GM12878 (cell line): ENCODE results near the gene MFNG. TPM values are rescaled to one million over a fixed set of nuclear protein-coding genes. Genes with fewer than 3 reads are reported as not detected.

Experiments
- ATAC-seq: fragments of 200-7000 bp; cut with Tn5 transposase; 3 replicates; pipeline ENCODE4 v1.9.1; 2020; ENCODE audit warnings: mild to moderate bottlenecking, moderate library complexity
- BruUV-seq: library from RNA; stranded (reverse); fragments of 400-500 nt; replicated peaks from 2 replicates; lab custom pipeline; 2021; lab: Mats Ljungman, UMichigan
- CTCF ChIA-PET: fragments of 300-600 bp; sonication (Branson Sonifier 250); formaldehyde crosslinking; extraction: SDS; loops from one replicate; lab custom pipeline; 2021; ENCODE audit warnings: inconsistent platforms; lab: Yijun Ruan, JAX
- POLR2A ChIA-PET: fragments of 350-600 bp; formaldehyde crosslinking; extraction: SDS; loops from one replicate; lab custom pipeline; 2021; ENCODE audit warnings: inconsistent platforms; lab: Charles Lee
- RAD21 ChIA-PET: fragments of 300-600 bp; sonication (Branson Sonifier 250); formaldehyde crosslinking; loops from one replicate; lab custom pipeline; 2023; ENCODE audit warnings: antibody characterized with exemption; ENCODE audit not compliant: unreplicated experiment; lab: Charles Lee
- SMC1A ChIA-PET: fragments of 300-600 bp; sonication (Branson Sonifier 250); formaldehyde crosslinking; loops from one replicate; lab custom pipeline; 2023; ENCODE audit not compliant: unreplicated experiment, uncharacterized antibody; lab: Charles Lee
- DNase-seq: peaks from one replicate; pipeline ENCODE4 v3.0.0-alpha.2; 2011; ENCODE audit warnings: low read depth, low spot score
- FAIRE-seq: peaks from 3 replicates; lab custom pipeline; 2011; peaks lifted over from hg19 to GRCh38; lab: Jason Lieb, UNC
- H2AFZ ChIP-seq: 2 replicates; pipeline ENCODE4 v1.6.0; 2011; ENCODE audit warnings: low read depth, low read length, control low read depth; ENCODE audit not compliant: control insufficient read depth
- H3K27ac ChIP-seq: 2 replicates; pipeline ENCODE4 v1.5.1; 2011; ENCODE audit warnings: control low read depth; ENCODE audit not compliant: control insufficient read depth, insufficient read depth
- H3K27me3 ChIP-seq, 2 experiments: replicated peaks in 1 of 2; 2 replicates each; pipeline versions ENCODE4 v1.6.0 to v1.6.1; 2011; ENCODE audit warnings: low read length in 1 of 2; ENCODE audit not compliant: control insufficient read depth in 2 of 2, insufficient read depth in 2 of 2
- H3K36me3 ChIP-seq, 2 experiments: 2 replicates each; pipeline ENCODE4 v1.5.1; 2011; ENCODE audit warnings: low read length in 1 of 2; ENCODE audit not compliant: control insufficient read depth in 2 of 2, insufficient read depth in 2 of 2
- H3K4me1 ChIP-seq: 2 replicates; pipeline ENCODE4 v1.6.1; 2011; ENCODE audit warnings: mild to moderate bottlenecking, low read length, moderate library complexity, mixed read lengths; ENCODE audit not compliant: control insufficient read depth, insufficient read depth
- H3K4me2 ChIP-seq: 2 replicates; pipeline ENCODE4 v1.6.0; 2011; ENCODE audit warnings: control low read depth; ENCODE audit not compliant: control insufficient read depth, insufficient read depth
- H3K4me3 ChIP-seq: fragments of 200-600 bp; sonication (generic); 2 replicates; pipeline ENCODE4 v1.5.1; 2016
- H3K79me2 ChIP-seq: 2 replicates; pipeline ENCODE4 v1.6.0; 2011; ENCODE audit warnings: low read length; ENCODE audit not compliant: control insufficient read depth, insufficient read depth
- H3K9ac ChIP-seq: 2 replicates; pipeline ENCODE4 v1.8.0; 2011; ENCODE audit warnings: low read length, control low read depth, mixed read lengths; ENCODE audit not compliant: control insufficient read depth, insufficient read depth
- H3K9me3 ChIP-seq: replicated peaks from 3 replicates; pipeline ENCODE4 v1.5.1; 2011; ENCODE audit warnings: mild to moderate bottlenecking, low read length; ENCODE audit not compliant: control insufficient read depth, insufficient read depth
- H4K20me1 ChIP-seq: 2 replicates; pipeline ENCODE4 v1.6.0; 2011; ENCODE audit not compliant: control insufficient read depth, insufficient read depth
- CHD2 ChIP-seq: IDR thresholded peaks from 2 replicates; pipeline ENCODE4 v1.6.1; 2011; ENCODE audit warnings: low read depth, low read length, improper control_type of control experiment, borderline replicate concordance
- CHD4 ChIP-seq: fragments of 200-600 bp; sonication (generic); IDR thresholded peaks from 2 replicates; pipeline ENCODE4 v1.6.1; 2016; ENCODE audit warnings: mild to moderate bottlenecking
- CREB1 ChIP-seq: IDR thresholded peaks from 2 replicates; pipeline ENCODE4 v1.6.1; 2012; ENCODE audit warnings: low read depth, mild to moderate bottlenecking, inconsistent platforms
- CREM ChIP-seq: IDR thresholded peaks from 2 replicates; pipeline ENCODE4 v1.6.1; 2014; ENCODE audit warnings: antibody characterized with exemption, low read depth
- ETV6 ChIP-seq, 2 experiments: fragments of 450-650 bp in 1 of 2; IDR thresholded peaks in 1 of 2; conservative IDR thresholded peaks in 1 of 2; 2 replicates each; pipeline ENCODE4 v1.6.1; 2014; ENCODE audit warnings: antibody characterized with exemption in 1 of 2, borderline replicate concordance in 1 of 2, low read depth in 1 of 2, mild to moderate bottlenecking in 1 of 2, moderate library complexity in 1 of 2
- KLF5 ChIP-seq: fragments of 450-650 bp; IDR thresholded peaks from 2 replicates; pipeline ENCODE4 v1.6.1; 2014; ENCODE audit warnings: mild to moderate bottlenecking; ENCODE audit not compliant: partially characterized antibody
- RUNX3 ChIP-seq: IDR thresholded peaks from 2 replicates; pipeline ENCODE4 v1.6.1; 2012; ENCODE audit warnings: low read length, inconsistent platforms
- SP1 ChIP-seq: IDR thresholded peaks from one replicate; pipeline ENCODE4 v1.6.1; 2011; ENCODE audit warnings: low read depth, low read length
- ZBED1 ChIP-seq: IDR thresholded peaks from 2 replicates; pipeline ENCODE4 v1.6.1; 2016; ENCODE audit warnings: borderline replicate concordance
- WGBS: methylation state at CpG from one replicate; pipeline ENCODE4 v1.1.6; 2016; ENCODE audit warnings: low lambda C conversion rate; ENCODE audit not compliant: insufficient replicate concordance, insufficient coverage; ENCODE audit errors: missing lambda C conversion rate; 5-methylcytosine and 5-hydroxymethylcytosine counted together
- in situ Hi-C: fragments of 300-500 bp; cut with MboI; formaldehyde crosslinking; loops from 9 replicates; pipeline ENCODE4 v1.14.3; 2018; ENCODE audit warnings: mixed read lengths
- intact Hi-C: fragments of 100-400 bp; cut with micrococcal nuclease; formaldehyde crosslinking; loops from one replicate; pipeline ENCODE4 v1.14.2; 2022; ENCODE audit not compliant: unreplicated experiment
- polyA plus RNA-seq, 11 experiments: library from polyadenylated mRNA; depleted of rRNA in 4 of 11; unstranded in 6 of 11; stranded (reverse) in 5 of 11; fragments of >200 nt; fragmentation: Nextera tagmentation in 4 of 11; fragmentation: Illumina TruSeq in 1 of 11; extraction: Ambion mirVana in 4 of 11; extraction: Trizol in 1 of 11; gene quantifications; 1 replicate in 1 of 11; 2 replicates in 10 of 11; pipeline versions ENCODE4 v1.2.1 to v1.2.3, GENCODE V29; 2011 to 2016; ENCODE audit warnings: inconsistent platforms in 2 of 11, missing spikeins in 2 of 11, low read depth in 1 of 11
- total RNA-seq, 4 experiments: library from RNA; depleted of rRNA in 3 of 4; stranded (reverse); fragments of >200 nt in 3 of 4; fragmentation: Illumina TruSeq in 1 of 4; extraction: Trizol in 1 of 4; gene quantifications; 2 replicates each; pipeline versions ENCODE4 v1.2.1 to v1.2.3, GENCODE V29; 2013 to 2021
- TF ChIP-seq, protein P1 (sequence below): fragments of 450-650 bp; formaldehyde crosslinking; IDR thresholded peaks from 2 replicates; pipeline ENCODE4 v1.5.0; 2022; ENCODE audit warnings: mild to moderate bottlenecking, missing genetic modification characterization
- TF ChIP-seq, protein P2 (sequence below): fragments of 450-650 bp; conservative IDR thresholded peaks from 2 replicates; pipeline ENCODE4 v1.6.1; 2017; ENCODE audit warnings: mild to moderate bottlenecking, moderate library complexity

The MFNG gene
- total and polyA plus RNA-seq, 10 of the 15 experiments (the other 5 are each of a cell fraction or from before 2014, with no cell fraction given): 11.5 to 117 (median 68.5) TPM

DNA sequence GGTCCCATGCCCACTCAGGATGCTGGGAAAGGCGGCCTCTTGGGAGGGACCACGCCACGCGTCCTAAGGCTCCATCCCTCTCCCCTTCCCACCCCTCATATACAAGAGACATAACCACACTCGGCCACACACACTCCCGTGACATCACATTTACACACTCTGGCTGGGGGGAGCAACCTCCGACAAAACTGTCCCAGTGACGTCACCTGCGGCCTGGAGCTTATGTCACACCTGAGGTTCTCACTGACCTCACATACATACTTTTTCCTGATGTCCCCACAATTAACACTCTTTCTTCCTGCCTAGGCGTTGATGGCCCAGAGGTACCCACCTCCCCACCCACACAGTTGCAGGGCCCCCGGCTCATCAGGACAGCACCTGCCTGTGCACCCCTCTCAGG lies 60.8 kb downstream of the MFNG start:
- in situ Hi-C loops (no loop called here), intact Hi-C loops (no loop called here)
- no peaks in the 10 kb centered on the region for H3K4me1 ChIP-seq
- WGBS: 27% methylated on average over 11 of the region's 11 CpGs
- no peak overlapping the region for H3K4me3 ChIP-seq
- ChIA-PET CTCF (interaction anchor here (1.0 to 1.3 kb wide), 3 partner anchors 107 to 109 kb away, joined by 3 to 5 read pairs (median 3); no protein-coding TSS in a partner anchor), SMC1A (no interaction called here), POLR2A (no interaction called here), RAD21 (no interaction called here)
- no peak overlapping the region for H3K9ac ChIP-seq
- H3K4me2 ChIP-seq: no peak overlapping the region
- TF ChIP-seq CREB1 (peak; percentile 49; the same call in 1 of the 2 replicates), CREM (0 out of 2 replicates have a peak, but pooled peaks have one; percentile 38), ZBED1 (no peak)
- BruUV-seq: no TSS peak
- H3K27me3 ChIP-seq: peaks cover 14 to 23% of the 10 kb centered on the region in 2 experiments
- DNase-seq: no peak
- H3K27ac ChIP-seq: no peak overlapping the region
- no peak for FAIRE-seq
- H3K79me2 ChIP-seq: no peaks in the 10 kb centered on the region
- H4K20me1 ChIP-seq: no peaks in the 10 kb centered on the region
- H3K36me3 ChIP-seq: no peaks in the 10 kb centered on the region
- H3K9me3 ChIP-seq: no peaks in the 10 kb centered on the region
- no peak for ATAC-seq
- no peak overlapping the region for H2AFZ ChIP-seq

- H3K27ac ChIP-seq: no peak overlapping the region
- DNase-seq (no peak), FAIRE-seq (no peak), ATAC-seq (no peak)
- no peak overlapping the region for H3K9ac ChIP-seq
- H3K4me1 ChIP-seq: no peaks in the 10 kb centered on the region
- no TSS peak for BruUV-seq
- intact Hi-C loops: no loop called here
- peaks cover 15 to 20% of the 10 kb centered on the region in 2 experiments for H3K27me3 ChIP-seq
- no peaks in the 10 kb centered on the region for H3K9me3 ChIP-seq
- ChIA-PET SMC1A (no interaction called here), RAD21 (no interaction called here), CTCF (interaction anchor here (1.0 kb wide), 2 partner anchors 81 to 164 kb away, joined by 3 read pairs; no protein-coding TSS in a partner anchor), POLR2A (no interaction called here)
- no peak overlapping the region for H3K4me3 ChIP-seq
- no peaks in the 10 kb centered on the region for H3K79me2 ChIP-seq
- no peaks in the 10 kb centered on the region for H4K20me1 ChIP-seq
- no peak overlapping the region for H2AFZ ChIP-seq
- WGBS: 35% methylated on average over 8 of the region's 8 CpGs
- in situ Hi-C loops: no loop called here
- no peaks in the 10 kb centered on the region for H3K36me3 ChIP-seq
- H3K4me2 ChIP-seq: no peak overlapping the region
- TF ChIP-seq ETV6 (conservative IDR thresholded peaks at IDR 0.05 in 1 of 2, IDR thresholded peaks at IDR 0.05 in 1 of 2; ENCODE audit: borderline replicate concordance in 1 of 2, low read depth in 1 of 2) (no peak), CHD2 (no peak), KLF5 (no peak), SP1 (no peak), CHD4 (no peak), RUNX3 (no peak)
- TF ChIP-seq, protein P1, sequence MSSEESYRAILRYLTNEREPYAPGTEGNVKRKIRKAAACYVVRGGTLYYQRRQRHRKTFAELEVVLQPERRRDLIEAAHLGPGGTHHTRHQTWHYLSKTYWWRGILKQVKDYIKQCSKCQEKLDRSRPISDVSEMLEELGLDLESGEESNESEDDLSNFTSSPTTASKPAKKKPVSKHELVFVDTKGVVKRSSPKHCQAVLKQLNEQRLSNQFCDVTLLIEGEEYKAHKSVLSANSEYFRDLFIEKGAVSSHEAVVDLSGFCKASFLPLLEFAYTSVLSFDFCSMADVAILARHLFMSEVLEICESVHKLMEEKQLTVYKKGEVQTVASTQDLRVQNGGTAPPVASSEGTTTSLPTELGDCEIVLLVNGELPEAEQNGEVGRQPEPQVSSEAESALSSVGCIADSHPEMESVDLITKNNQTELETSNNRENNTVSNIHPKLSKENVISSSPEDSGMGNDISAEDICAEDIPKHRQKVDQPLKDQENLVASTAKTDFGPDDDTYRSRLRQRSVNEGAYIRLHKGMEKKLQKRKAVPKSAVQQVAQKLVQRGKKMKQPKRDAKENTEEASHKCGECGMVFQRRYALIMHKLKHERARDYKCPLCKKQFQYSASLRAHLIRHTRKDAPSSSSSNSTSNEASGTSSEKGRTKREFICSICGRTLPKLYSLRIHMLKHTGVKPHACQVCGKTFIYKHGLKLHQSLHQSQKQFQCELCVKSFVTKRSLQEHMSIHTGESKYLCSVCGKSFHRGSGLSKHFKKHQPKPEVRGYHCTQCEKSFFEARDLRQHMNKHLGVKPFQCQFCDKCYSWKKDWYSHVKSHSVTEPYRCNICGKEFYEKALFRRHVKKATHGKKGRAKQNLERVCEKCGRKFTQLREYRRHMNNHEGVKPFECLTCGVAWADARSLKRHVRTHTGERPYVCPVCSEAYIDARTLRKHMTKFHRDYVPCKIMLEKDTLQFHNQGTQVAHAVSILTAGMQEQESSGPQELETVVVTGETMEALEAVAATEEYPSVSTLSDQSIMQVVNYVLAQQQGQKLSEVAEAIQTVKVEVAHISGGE: no peak
- TF ChIP-seq, protein P2, sequence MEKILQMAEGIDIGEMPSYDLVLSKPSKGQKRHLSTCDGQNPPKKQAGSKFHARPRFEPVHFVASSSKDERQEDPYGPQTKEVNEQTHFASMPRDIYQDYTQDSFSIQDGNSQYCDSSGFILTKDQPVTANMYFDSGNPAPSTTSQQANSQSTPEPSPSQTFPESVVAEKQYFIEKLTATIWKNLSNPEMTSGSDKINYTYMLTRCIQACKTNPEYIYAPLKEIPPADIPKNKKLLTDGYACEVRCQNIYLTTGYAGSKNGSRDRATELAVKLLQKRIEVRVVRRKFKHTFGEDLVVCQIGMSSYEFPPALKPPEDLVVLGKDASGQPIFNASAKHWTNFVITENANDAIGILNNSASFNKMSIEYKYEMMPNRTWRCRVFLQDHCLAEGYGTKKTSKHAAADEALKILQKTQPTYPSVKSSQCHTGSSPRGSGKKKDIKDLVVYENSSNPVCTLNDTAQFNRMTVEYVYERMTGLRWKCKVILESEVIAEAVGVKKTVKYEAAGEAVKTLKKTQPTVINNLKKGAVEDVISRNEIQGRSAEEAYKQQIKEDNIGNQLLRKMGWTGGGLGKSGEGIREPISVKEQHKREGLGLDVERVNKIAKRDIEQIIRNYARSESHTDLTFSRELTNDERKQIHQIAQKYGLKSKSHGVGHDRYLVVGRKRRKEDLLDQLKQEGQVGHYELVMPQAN: no peak
Observed at GRCh38 chr22:37423283-37423682, 62.9 kb downstream of the MFNG start.
